HG03575 (cell line): ENCODE data around the gene NAV2.

ENCODE experiments used
- ATAC-seq: cut with Tn5 transposase; IDR thresholded peaks from one replicate; pipeline ENCODE4 v1.9.1; 2021; ENCODE audit not compliant: unreplicated experiment, insufficient number of reproducible peaks, low FRiP score; ENCODE audit errors: extremely low read depth

The NAV2 gene

GRCh38 chr11:20156280-20156875 is 443.7 kb downstream of the NAV2 start:
- ATAC-seq, result no peak

GRCh38 chr11:20156876-20157613 is 444.4 kb downstream of the NAV2 start:
- no peak for ATAC-seq

GRCh38 chr11:20157728-20158127 is 445.1 kb downstream of the NAV2 start:
- no peak for ATAC-seq

GRCh38 chr11:20158597-20159257 is 446.1 kb downstream of the NAV2 start:
- no peak for ATAC-seq

- no peak for ATAC-seq
Observed at GRCh38 chr11:20159466-20160381, 447.1 kb downstream of the NAV2 start.

- ATAC-seq, result no peak
Observed at GRCh38 chr11:20160425-20161229, 448.0 kb downstream of the NAV2 start, which contains the start of gene DBX1. DBX1 (minus strand) TSS chr11:20160475; CDS start chr11:20160324, 151 bp downstream.

- no peak for ATAC-seq
Observed at GRCh38 chr11:20161230-20161918, 448.7 kb downstream of the NAV2 start.

GRCh38 chr11:20161923-20162744 is 449.5 kb downstream of the NAV2 start:
- no peak for ATAC-seq

GRCh38 chr11:20162824-20163782 is 450.5 kb downstream of the NAV2 start:
- ATAC-seq, result no peak

GRCh38 chr11:20163783-20164481 is 451.3 kb downstream of the NAV2 start:
- no peak for ATAC-seq
